Measurements from ENCODE around the gene DICER1. TPM values are rescaled to one million over a fixed set of nuclear protein-coding genes. Genes with fewer than 3 reads are reported as not detected.

Gene DICER1
- total RNA-seq, 1 experiment from 2014 or later = 57.1 TPM

DNA sequence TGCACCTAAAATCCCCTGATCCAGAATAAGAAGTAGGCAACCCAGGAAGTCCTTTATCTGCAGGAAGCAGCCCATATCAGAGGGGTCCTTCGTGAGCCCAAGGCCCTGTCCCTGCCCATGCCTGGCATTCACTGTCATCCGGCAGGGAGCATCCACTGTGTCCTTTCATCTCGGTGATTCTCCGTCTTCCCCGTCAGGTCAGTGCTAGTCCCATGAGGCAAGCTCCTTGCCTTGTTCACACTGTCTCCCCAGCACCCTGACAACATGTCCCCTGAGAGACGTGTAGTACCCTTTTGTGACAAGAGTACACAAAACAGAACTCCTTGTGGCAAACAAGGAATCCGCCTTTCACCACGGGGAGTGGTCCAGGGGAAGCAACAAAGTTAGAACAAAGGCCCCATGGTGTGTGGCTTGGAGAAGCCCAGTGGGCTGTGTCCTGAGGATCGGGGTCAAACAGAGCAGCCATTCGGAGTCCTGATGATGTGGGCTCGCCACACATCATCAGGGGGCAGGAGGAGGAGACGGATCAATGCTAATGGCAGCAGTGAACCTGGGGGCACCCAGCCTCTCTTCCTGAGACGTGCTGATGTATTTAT lies 112.1 kb downstream of the DICER1 start:
- no peak for DNase-seq (ENCODE audit: low spot score)
- H3K27ac ChIP-seq (ENCODE audit: low read depth, low read length, poor library complexity, severe bottlenecking) = no peak overlapping the region
- intact Hi-C loops (cut with micrococcal nuclease; ENCODE audit: unreplicated experiment) = no loop called here
- no peaks in the 10 kb centered on the region for H3K4me1 ChIP-seq (ENCODE audit: insufficient read depth, low read length, poor library complexity, severe bottlenecking)
- ChIA-PET CTCF (no interaction called here), POLR2A (ENCODE audit: low non-redundant PET) (no interaction called here)
- no peaks in the 10 kb centered on the region for H3K9me3 ChIP-seq (ENCODE audit: low read depth, low read length, poor library complexity, severe bottlenecking)
- H3K4me3 ChIP-seq (ENCODE audit: low read depth, low read length, poor library complexity, severe bottlenecking) = no peak overlapping the region
- no TSS peak for BruUV-seq (replicated peaks)
- no peak for TF ChIP-seq EZH2 (IDR thresholded peaks at IDR 0.05; ENCODE audit: borderline replicate concordance, low read depth, low read length, poor library complexity, severe bottlenecking)
- TF ChIP-seq, protein P1, sequence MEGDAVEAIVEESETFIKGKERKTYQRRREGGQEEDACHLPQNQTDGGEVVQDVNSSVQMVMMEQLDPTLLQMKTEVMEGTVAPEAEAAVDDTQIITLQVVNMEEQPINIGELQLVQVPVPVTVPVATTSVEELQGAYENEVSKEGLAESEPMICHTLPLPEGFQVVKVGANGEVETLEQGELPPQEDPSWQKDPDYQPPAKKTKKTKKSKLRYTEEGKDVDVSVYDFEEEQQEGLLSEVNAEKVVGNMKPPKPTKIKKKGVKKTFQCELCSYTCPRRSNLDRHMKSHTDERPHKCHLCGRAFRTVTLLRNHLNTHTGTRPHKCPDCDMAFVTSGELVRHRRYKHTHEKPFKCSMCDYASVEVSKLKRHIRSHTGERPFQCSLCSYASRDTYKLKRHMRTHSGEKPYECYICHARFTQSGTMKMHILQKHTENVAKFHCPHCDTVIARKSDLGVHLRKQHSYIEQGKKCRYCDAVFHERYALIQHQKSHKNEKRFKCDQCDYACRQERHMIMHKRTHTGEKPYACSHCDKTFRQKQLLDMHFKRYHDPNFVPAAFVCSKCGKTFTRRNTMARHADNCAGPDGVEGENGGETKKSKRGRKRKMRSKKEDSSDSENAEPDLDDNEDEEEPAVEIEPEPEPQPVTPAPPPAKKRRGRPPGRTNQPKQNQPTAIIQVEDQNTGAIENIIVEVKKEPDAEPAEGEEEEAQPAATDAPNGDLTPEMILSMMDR (conservative IDR thresholded peaks at IDR 0.05; ENCODE audit: low read depth, low read length) = no peak
- no peaks in the 10 kb centered on the region for H3K36me3 ChIP-seq (ENCODE audit: insufficient read depth, low read length, poor library complexity, severe bottlenecking)
- H3K27me3 ChIP-seq (replicated peaks; ENCODE audit: insufficient read depth, low read depth, low read length, poor library complexity) = no peaks in the 10 kb centered on the region

DNA sequence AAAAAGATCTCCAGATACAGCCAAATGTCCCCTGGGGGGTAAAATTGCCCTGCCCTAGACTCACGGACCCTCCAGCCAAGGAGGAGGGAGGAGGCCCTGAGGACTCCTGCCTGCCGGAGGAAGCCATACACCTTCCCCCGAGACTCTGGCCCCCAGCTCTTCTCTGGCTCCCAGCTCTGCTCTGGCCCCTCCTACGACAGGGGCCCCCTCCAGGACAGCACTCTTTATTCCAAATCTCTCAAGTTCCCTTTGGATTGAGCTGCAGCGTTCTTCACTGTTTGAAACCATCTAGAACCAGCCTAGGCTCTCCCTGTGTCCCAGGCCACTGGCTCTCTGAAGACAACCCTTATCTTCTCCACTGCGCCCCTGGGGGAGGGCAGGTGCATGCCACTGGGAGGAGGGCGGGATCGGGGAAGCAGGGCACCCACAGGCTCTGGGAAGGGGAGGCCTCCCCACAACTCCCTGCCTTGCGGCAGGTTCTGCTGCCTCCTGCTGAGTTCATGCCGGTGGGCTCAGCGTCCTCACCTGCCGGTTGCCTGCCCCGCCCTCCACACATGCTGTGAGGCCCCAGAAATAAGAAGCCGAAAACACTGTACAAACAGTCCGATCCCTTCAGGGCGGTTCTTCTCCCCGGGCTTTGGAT lies 112.7 kb downstream of the DICER1 start:
- TF ChIP-seq, protein P1 (conservative IDR thresholded peaks at IDR 0.05; ENCODE audit: low read depth, low read length) = no peak
- TF ChIP-seq EZH2 (IDR thresholded peaks at IDR 0.05; ENCODE audit: borderline replicate concordance, low read depth, low read length, poor library complexity, severe bottlenecking) = no peak
- Histone ChIP-seq H3K27ac (ENCODE audit: low read depth, low read length, poor library complexity, severe bottlenecking) (no peak overlapping the region), H3K36me3 (ENCODE audit: insufficient read depth, low read length, poor library complexity, severe bottlenecking) (no peaks in the 10 kb centered on the region), H3K4me1 (ENCODE audit: insufficient read depth, low read length, poor library complexity, severe bottlenecking) (no peaks in the 10 kb centered on the region), H3K27me3 (replicated peaks; ENCODE audit: insufficient read depth, low read depth, low read length, poor library complexity) (no peaks in the 10 kb centered on the region), H3K9me3 (ENCODE audit: low read depth, low read length, poor library complexity, severe bottlenecking) (no peaks in the 10 kb centered on the region), H3K4me3 (ENCODE audit: low read depth, low read length, poor library complexity, severe bottlenecking) (no peak overlapping the region)
- no peak for DNase-seq (ENCODE audit: low spot score)
- BruUV-seq (replicated peaks) = no TSS peak
- CTCF ChIA-PET = no interaction called here
- POLR2A ChIA-PET (ENCODE audit: low non-redundant PET) = no interaction called here
- intact Hi-C loops (cut with micrococcal nuclease; ENCODE audit: unreplicated experiment) = no loop called here

DNA sequence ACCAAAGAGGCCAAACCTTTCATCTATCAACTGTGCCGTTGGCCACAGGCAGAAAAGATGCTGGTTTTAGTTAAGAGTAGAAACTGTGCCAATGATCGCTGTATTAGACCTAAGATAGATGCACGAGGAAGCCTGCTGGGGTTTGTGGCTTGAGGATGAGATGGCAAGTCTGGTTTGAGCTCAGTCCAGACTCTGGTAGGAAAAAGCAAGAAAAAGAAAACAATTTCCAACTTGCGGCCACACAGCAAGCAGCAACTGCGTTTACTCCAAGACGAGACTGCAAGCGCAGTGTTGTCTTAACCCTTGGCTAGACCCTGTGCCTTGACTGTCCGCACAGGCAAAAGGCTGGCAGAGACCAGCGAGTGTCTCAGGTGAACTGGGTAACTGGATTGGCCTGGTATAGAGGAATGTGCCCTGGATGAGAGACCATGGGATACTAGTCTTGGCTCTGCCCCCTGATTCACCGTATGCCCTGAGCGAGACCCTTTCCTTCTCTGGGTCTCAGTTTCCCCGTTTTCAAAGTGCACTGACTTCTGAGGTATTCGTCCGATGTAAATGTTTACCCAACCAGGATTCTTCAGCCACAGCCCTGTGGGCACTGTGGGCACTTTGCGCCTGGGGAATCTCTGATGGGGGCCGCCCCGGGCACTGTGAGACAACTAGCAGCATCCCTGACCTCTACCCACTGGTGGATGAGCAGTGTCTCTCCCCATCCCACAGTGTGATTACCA lies 113.4 kb downstream of the DICER1 start:
- POLR2A ChIA-PET (ENCODE audit: low non-redundant PET) = no interaction called here
- Histone ChIP-seq H3K36me3 (ENCODE audit: insufficient read depth, low read length, poor library complexity, severe bottlenecking) (no peaks in the 10 kb centered on the region), H3K9me3 (ENCODE audit: low read depth, low read length, poor library complexity, severe bottlenecking) (no peaks in the 10 kb centered on the region), H3K4me1 (ENCODE audit: insufficient read depth, low read length, poor library complexity, severe bottlenecking) (no peaks in the 10 kb centered on the region), H3K27me3 (replicated peaks; ENCODE audit: insufficient read depth, low read depth, low read length, poor library complexity) (no peaks in the 10 kb centered on the region), H3K27ac (ENCODE audit: low read depth, low read length, poor library complexity, severe bottlenecking) (no peak overlapping the region), H3K4me3 (ENCODE audit: low read depth, low read length, poor library complexity, severe bottlenecking) (no peak overlapping the region)
- intact Hi-C loops (cut with micrococcal nuclease; ENCODE audit: unreplicated experiment) = no loop called here
- no TSS peak for BruUV-seq (replicated peaks)
- TF ChIP-seq, protein P1 (conservative IDR thresholded peaks at IDR 0.05; ENCODE audit: low read depth, low read length) = no peak
- TF ChIP-seq EZH2 (IDR thresholded peaks at IDR 0.05; ENCODE audit: borderline replicate concordance, low read depth, low read length, poor library complexity, severe bottlenecking) = no peak
- DNase-seq (ENCODE audit: low spot score) = no peak
- CTCF ChIA-PET = no interaction called here
